Pancreas (tissue), 10 donors: Measurements from ENCODE around the gene GALM. TPM values are rescaled to one million over a fixed set of nuclear protein-coding genes. Genes with fewer than 3 reads are reported as not detected.
A peak's percentile ranks its signal among the peaks of the same experiment; 100 is the strongest.
"Not testable (repeated sequence)": the region's sequence is repeated elsewhere in the genome, so short reads cannot be mapped to it uniquely, and the experiment has no call there.

Experiments
- ATAC-seq, 4 donors: fragments of 200-7000 bp; cut with Tn5 transposase; one replicate each; pipeline versions ENCODE4 v1.8.0 to v1.9.1; 2020; ENCODE audit warnings: mild to moderate bottlenecking in 4 of 4, moderate library complexity in 4 of 4
- DNase-seq, 6 donors: peaks; one replicate each; pipeline ENCODE4 v3.0.0-alpha.2; 2020
- FAIRE-seq: peaks from 2 replicates; lab custom pipeline; 2012; peaks lifted over from hg19 to GRCh38; lab: Jason Lieb, UNC
- H3K27ac ChIP-seq, 4 donors: fragments of 200-600 bp; sonication (generic); 1 replicate in 3 of 4; 2 replicates in 1 of 4; pipeline versions ENCODE4 v1.5.0 to v1.8.0; 2020
- H3K27me3 ChIP-seq, 4 donors: fragments of 200-600 bp; one replicate each; pipeline ENCODE4 v1.8.0; 2021
- H3K36me3 ChIP-seq, 3 donors: fragments of 200-600 bp; sonication (generic) in 1 of 3; one replicate each; pipeline versions ENCODE4 v1.5.0 to v1.8.0; 2020 to 2021
- H3K4me1 ChIP-seq, 3 donors: fragments of 200-600 bp; one replicate each; pipeline ENCODE4 v1.8.0; 2021
- H3K4me3 ChIP-seq, 4 donors: fragments of 200-600 bp; sonication (generic) in 2 of 4; one replicate each; pipeline versions ENCODE4 v1.5.0 to v1.8.0; 2020 to 2021
- H3K9me3 ChIP-seq, 4 donors: fragments of 200-600 bp; one replicate each; pipeline ENCODE4 v1.8.0; 2021
- WGBS, 2 donors: extraction: QIAGEN DNeasy Blood & Tissue Kit; methylation state at CpG; one replicate each; pipeline ENCODE4 v1.1.7; 2013; 5-methylcytosine and 5-hydroxymethylcytosine counted together
- intact Hi-C, 3 donors: fragments of 100-400 bp; cut with DNase I; formaldehyde crosslinking; loops; one replicate each; pipeline versions ENCODE4 v1.11.1 to v1.14.2; 2022
- polyA plus RNA-seq, 2 donors: library from polyadenylated mRNA; stranded (reverse); fragments of 200-250 nt; gene quantifications; one replicate each; pipeline ENCODE4 v1.2.3, GENCODE V29; 2013
- total RNA-seq, 6 donors: library from RNA; stranded (reverse); fragmentation: NEBNext Ultra II Directional in 4 of 6; extraction: Animal tissue kit (Norgen Biotek cat#: 25700) in 4 of 6; gene quantifications; one replicate each; pipeline versions ENCODE4 v1.2.1 to v1.2.4, GENCODE V29; 2021 to 2023
- TF ChIP-seq, protein P1 (sequence below), 4 donors: fragments of 200-600 bp; sonication (generic) in 3 of 4; IDR thresholded peaks; one replicate each; pipeline versions ENCODE4 v1.5.0 to v1.8.0; 2021; ENCODE audit warnings: antibody characterized with exemption in 4 of 4
- donor health status: healthy with polysubstance abuse.
- donor health status: DM: no; HTN: no; CAD: no; lungs with moderate emphysema.
- donor health status: DM: no; HTN: no; CAD: no.
- donor health status: control.
- donor health status: control.
- donor health status: Bipolar disorder and iron deficiency.
- donor health status: DM: yes; HTN: yes; CAD: no.
- donor health status: DM: no; HTN: no; CAD: no.
- donor health status: DM: no; HTN: no; CAD: no.
- donor health status: DM: yes; HTN: yes; CAD: no.

GALM gene
- total and polyA plus RNA-seq, 8 donors: 5.4 to 10.9 (median 7.4) TPM

DNA sequence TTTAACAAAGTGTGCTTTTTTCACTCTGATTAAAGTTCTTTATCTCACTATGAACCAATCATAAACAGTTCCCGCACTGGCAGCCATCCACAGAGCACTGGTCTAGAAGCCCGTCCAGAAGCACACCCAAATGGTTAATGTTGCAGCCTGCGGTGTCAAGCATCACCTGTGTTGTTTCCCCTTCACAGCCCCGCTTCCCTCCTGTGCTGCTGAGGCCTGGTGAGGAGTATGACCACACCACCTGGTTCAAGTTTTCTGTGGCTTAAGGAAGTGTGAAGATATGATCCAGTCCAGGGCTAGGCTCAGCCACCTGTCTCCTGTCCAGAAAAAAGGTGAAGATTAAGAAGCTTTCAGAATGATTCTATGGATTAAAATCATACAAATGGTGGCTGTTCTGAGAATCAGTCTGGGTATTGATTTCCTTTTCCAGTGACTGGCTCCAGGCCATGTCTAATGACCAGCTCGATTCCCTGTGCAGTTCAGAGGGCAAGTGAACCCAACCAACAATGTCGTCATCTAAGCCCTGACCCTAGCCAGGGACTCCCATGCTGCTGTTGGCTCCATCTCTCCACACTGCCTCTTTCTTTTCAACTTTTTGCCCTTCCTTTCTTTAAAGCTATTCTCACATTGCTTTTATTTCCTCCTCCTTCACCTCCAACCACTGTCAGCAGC, 67.5 kb downstream of the GALM start:
- DNase-seq (no peak), FAIRE-seq (no peak), ATAC-seq (peak; percentile 15 to 51 (median 31))
- H3K9me3 ChIP-seq: no peaks in the 10 kb centered on the region
- 25 to 29% methylated on average over 6 of the region's 6 CpGs for WGBS, 2 donors
- peaks cover 0 to 6% (median 0%) of the 10 kb centered on the region in 3 donors for H3K36me3 ChIP-seq
- H3K27ac ChIP-seq: no peak overlapping the region
- H3K27me3 ChIP-seq: no peaks in the 10 kb centered on the region
- H3K4me1 ChIP-seq: peaks cover 6 to 14% (median 14%) of the 10 kb centered on the region in 3 donors
- TF ChIP-seq, protein P1, sequence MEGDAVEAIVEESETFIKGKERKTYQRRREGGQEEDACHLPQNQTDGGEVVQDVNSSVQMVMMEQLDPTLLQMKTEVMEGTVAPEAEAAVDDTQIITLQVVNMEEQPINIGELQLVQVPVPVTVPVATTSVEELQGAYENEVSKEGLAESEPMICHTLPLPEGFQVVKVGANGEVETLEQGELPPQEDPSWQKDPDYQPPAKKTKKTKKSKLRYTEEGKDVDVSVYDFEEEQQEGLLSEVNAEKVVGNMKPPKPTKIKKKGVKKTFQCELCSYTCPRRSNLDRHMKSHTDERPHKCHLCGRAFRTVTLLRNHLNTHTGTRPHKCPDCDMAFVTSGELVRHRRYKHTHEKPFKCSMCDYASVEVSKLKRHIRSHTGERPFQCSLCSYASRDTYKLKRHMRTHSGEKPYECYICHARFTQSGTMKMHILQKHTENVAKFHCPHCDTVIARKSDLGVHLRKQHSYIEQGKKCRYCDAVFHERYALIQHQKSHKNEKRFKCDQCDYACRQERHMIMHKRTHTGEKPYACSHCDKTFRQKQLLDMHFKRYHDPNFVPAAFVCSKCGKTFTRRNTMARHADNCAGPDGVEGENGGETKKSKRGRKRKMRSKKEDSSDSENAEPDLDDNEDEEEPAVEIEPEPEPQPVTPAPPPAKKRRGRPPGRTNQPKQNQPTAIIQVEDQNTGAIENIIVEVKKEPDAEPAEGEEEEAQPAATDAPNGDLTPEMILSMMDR (IDR thresholded peaks at IDR 0.05): no peak
- intact Hi-C loops: loop anchor here in 1 of 3 donors (10.0 kb wide), 2 partner anchors 149 to 419 kb away; no protein-coding TSS in a partner anchor
- no peak overlapping the region for H3K4me3 ChIP-seq

GRCh38 chr2:38734299-38735058, 68.6 kb downstream of the GALM start:
- DNase-seq: no peak
- FAIRE-seq: no peak
- H3K27ac ChIP-seq: no peak overlapping the region
- TF ChIP-seq, protein P1 (IDR thresholded peaks at IDR 0.05): no peak
- intact Hi-C loops: loop anchor here (5.0 to 10.0 kb wide), 3 partner anchors 150 to 420 kb away; no protein-coding TSS in a partner anchor
- 72 to 73% methylated on average over 9 of the region's 9 CpGs for WGBS, 2 donors
- H3K27me3 ChIP-seq: no peaks in the 10 kb centered on the region
- H3K9me3 ChIP-seq: no peaks in the 10 kb centered on the region
- peaks cover 6 to 14% (median 14%) of the 10 kb centered on the region in 3 donors for H3K4me1 ChIP-seq
- ATAC-seq: no peak
- H3K36me3 ChIP-seq: peaks cover 0 to 6% (median 0%) of the 10 kb centered on the region in 3 donors
- H3K4me3 ChIP-seq: no peak overlapping the region

DNA sequence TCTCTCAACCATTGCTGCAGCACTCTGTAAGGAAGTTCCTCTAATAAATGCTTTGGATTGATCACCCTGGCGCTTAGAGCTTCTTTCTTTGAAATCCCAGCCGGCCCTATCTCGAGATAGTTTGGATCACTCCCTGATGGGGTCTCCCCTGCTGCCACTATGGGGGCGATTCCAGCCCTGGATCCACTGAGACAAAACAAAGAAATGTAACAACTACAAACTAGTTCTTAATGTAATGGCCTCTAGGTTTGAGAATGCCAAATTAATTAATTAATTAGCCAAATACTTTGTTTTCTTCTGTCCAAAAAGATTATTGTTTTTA, 70.0 kb downstream of the GALM start:
- TF ChIP-seq, protein P1 (IDR thresholded peaks at IDR 0.05): no peak
- Histone ChIP-seq H3K36me3 (no peaks in the 10 kb centered on the region), H3K27ac (no peak overlapping the region), H3K27me3 (no peaks in the 10 kb centered on the region), H3K4me3 (no peak overlapping the region), H3K4me1 (peaks cover 6 to 14% (median 14%) of the 10 kb centered on the region in 3 donors), H3K9me3 (no peaks in the 10 kb centered on the region)
- intact Hi-C loops: loop anchor here (5.0 to 10.0 kb wide), 3 partner anchors 151 to 421 kb away; no protein-coding TSS in a partner anchor
- FAIRE-seq (no peak), DNase-seq (no peak), ATAC-seq (peak in 1 of 4 donors; percentile 21)
- WGBS, 2 donors: 32 to 52% methylated on average over 4 of the region's 4 CpGs

DNA sequence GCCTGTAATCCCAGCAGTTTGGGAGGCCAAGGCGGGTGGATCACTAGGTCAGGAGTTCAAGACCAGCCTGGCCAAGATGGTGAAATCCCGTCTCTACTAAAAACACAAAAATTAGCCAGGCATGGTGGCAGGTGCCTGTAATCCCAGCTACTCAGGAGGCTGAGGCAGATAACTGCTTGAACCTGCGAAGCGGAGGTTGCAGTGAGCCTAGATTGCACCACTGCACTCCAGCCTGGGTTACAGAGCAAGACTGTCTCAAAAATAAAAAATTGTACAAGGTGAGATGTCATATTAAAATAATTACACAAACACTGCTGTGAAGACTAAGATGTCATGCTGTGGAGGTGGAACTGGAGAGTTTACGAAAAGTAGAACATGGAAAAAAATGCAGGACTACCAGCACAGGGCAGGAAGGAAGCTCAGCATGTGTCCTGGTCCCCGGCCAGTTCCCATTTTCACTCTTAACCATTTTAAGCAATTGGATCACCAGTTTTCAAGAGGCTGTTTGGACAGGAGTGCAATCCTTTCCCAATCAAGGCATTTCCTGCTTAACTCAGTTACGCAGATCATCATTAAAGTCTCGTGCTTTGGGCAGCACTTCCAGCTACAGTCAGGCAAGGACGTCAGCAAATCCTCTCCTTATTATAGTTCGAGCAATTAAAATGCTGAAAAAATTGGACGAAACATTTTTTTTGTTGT, 71.2 kb downstream of the GALM start:
- peak in 1 of 4 donors; percentile 39 for ATAC-seq
- intact Hi-C loops: loop anchor here (5.0 to 10.0 kb wide), 3 partner anchors 152 to 422 kb away; no protein-coding TSS in a partner anchor
- WGBS, 2 donors: 84 to 88% methylated on average over 11 of the region's 11 CpGs
- not testable (repeated sequence) for DNase-seq, H3K27ac ChIP-seq, H3K27me3 ChIP-seq, H3K36me3 ChIP-seq, H3K9me3 ChIP-seq, H3K4me3 ChIP-seq
- FAIRE-seq: peak; percentile 75
- peaks cover 6 to 14% (median 14%) of the 10 kb centered on the region in 3 donors for H3K4me1 ChIP-seq

DNA sequence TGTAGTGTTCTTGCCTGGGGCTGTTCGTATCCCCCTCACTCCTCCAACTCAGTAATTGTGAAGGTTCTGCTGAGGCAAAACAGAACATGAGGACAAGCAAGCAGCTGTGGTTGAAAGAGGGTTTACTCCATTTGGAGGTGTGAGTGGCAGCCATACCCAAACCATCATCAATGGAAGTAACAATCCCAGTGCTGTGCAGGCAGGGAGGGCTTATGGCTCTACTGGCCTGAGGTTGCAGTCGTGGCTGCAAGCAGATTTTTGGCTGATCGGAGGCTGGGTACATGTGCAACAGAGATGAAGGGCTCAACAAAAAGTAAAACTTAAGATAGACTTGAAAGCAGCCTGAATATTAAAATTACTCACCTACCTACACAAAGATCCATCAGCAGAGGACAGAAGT, 72.0 kb downstream of the GALM start:
- DNase-seq: no peak
- no peaks in the 10 kb centered on the region for H3K36me3 ChIP-seq
- FAIRE-seq: no peak
- TF ChIP-seq, protein P1 (IDR thresholded peaks at IDR 0.05): no peak
- ATAC-seq: no peak
- no peak overlapping the region for H3K27ac ChIP-seq
- no peak overlapping the region for H3K4me3 ChIP-seq
- H3K4me1 ChIP-seq: peaks cover 6 to 14% (median 14%) of the 10 kb centered on the region in 3 donors
- no peaks in the 10 kb centered on the region for H3K27me3 ChIP-seq
- 95 to 97% methylated on average over 3 of the region's 3 CpGs for WGBS, 2 donors
- H3K9me3 ChIP-seq: no peaks in the 10 kb centered on the region
- intact Hi-C loops: loop anchor here (5.0 to 10.0 kb wide), 3 partner anchors 153 to 423 kb away; no protein-coding TSS in a partner anchor
